SHP77 (cell line): ENCODE data around the gene APIP.
A peak's percentile ranks its signal among the peaks of the same experiment; 100 is the strongest.

Source experiments
- DNase-seq, 2 experiments: peaks; one replicate each; lab custom pipeline; 2025; lab: John Stamatoyannopoulos, UW

APIP gene, protein sequence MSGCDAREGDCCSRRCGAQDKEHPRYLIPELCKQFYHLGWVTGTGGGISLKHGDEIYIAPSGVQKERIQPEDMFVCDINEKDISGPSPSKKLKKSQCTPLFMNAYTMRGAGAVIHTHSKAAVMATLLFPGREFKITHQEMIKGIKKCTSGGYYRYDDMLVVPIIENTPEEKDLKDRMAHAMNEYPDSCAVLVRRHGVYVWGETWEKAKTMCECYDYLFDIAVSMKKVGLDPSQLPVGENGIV

GRCh38 chr11:34916015-34916842 lies at the start of gene APIP, which contains the start of gene PDHX:
Gene APIP (minus strand): TSS chr11:34916379. CDS start chr11:34916284, 95 bp downstream.
Gene PDHX (plus strand): TSS chr11:34916618. CDS start chr11:34916656, 38 bp downstream.
- DNase-seq: peak; percentile 98 to 99

DNA sequence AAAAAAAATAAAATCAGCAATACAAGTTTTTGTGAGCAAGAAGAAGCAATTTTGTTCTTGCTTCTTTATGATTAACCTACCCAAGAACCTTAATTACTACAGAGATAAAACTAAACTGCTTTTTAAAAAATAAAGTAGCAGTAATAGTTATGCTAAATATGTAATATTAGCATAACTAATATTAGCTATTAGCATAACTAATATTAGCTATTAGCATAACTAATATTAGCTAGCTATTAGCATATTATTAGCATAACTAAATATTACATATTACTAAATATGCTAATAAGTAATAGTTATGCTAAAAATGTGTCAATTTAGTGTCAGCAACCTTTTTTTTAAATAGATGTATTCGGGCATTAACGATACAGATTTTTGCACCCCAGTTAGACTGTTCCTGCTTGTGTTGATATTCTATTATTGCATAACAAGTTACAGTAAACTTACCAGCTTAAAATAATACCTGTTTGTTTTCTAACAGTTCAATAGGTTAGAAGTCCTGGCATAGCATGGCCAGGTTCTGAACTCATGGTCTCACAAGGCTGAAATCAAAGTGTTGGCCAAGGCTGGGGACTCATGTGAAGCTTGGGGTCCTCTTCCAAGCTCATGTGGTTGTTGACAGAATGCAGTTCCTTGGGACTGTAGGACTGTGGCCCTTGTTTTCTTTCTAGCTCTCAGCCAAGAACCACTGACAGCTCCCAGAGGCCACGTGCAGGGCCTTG lies 48.6 kb upstream of the APIP start:
- no peak for DNase-seq

- DNase-seq: no peak
Measured at GRCh38 chr11:34963351-34963750, 47.2 kb upstream of the APIP start.

DNA sequence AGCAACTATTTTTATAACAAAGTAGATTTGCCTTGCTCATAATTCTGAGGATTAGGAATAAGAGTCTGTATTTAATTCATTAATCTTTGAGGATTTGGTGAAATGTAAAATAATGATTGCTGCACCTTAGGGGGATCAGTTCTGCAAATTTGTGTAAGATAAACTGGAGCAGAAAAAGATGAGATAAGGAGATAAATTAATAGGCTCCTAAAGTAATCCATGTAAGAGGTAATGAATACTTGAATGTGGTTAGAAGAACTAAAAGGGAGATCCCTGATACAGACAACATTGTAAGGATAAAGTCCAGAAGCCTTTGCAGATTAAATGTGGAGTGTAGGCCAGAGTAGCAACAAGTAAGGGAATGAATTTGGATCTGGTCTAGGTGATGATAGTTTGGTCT lies 45.9 kb upstream of the APIP start:
- DNase-seq: no peak

DNA sequence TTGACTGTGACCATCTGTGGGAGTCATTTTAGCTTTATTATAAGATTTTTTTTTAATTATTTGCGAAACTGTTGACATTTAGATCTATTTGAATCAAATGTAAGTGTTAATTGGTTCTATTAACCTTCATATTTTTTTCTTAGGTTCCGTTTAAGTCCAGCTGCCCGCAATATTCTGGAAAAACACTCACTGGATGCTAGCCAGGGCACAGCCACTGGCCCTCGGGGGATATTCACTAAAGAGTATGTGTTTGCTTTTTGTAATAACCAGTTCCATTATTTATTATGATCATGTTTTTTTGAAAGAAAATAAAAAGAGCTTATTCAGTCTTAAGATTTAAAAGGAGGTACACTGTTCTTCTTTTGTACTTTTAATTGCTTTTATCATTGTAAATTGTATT lies 44.1 kb upstream of the APIP start:
- no peak for DNase-seq

- no peak for DNase-seq
Measured at GRCh38 chr11:34959770-34960169, 43.6 kb upstream of the APIP start.

- DNase-seq: no peak
Measured at GRCh38 chr11:34957606-34958005, 41.4 kb upstream of the APIP start.

GRCh38 chr11:34957206-34957605 lies 41.0 kb upstream of the APIP start:
- DNase-seq: no peak

- DNase-seq: no peak
Measured at GRCh38 chr11:34953955-34954354, 37.8 kb upstream of the APIP start.

DNA sequence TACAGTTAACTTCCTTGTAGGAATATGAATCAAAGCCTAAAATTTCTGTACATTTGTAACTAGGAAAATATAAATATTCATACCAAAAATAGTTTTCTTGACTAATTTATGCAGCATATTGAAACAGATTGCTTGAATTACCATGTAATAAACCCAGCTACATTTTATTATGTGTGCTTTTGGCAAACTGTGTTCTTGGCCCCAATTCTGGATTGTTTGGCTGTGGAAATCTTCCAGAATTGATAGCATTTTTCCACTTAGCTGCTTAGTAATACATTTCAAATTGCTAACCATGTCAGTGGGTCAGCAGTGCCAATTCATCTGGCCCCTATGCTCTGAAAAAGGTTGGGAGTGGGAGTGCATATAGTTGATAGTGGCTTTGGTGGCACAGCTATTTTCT lies 32.5 kb upstream of the APIP start:
- DNase-seq: no peak

DNA sequence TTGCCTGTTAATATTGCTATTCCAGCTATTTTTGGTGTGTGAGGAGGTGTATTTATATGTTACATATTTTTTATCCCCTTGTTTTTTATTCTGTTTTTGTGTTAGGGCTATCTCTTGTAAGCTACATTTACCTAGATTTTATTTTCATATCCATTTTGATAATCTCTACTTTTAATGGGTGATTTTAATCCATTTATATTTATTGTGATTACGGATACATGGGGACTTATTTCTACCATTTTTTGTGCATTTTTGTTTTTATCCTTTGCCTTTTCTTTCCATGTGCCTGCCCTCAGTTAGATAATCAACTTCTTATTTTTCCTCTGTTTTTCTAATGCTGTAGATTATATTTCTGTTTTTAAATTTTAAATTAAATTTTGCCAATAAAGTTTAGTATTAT lies 28.5 kb upstream of the APIP start:
- no peak for DNase-seq

DNA sequence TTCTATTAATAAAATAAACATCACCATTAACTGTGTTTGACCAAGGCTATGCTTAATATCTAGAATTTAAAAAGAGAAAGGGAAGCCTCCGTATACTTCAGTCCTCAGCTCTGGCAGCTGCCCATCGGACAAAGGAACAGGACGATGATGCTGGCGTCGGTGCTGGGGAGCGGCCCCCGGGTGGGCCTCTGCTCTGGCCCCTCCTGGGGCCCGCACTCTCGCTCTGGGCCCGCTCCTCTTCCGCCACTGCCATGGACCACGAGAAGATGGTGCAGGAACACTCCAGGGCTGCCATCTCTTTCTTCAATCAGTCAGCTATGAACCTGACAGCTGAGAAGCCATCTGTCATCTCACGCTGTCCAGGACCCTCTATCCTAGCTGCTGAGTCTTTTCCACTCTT lies 25.5 kb upstream of the APIP start:
- DNase-seq: no peak

GRCh38 chr11:34940026-34940677 lies 24.0 kb upstream of the APIP start:
- DNase-seq: no peak

GRCh38 chr11:34938611-34939010 lies 22.4 kb upstream of the APIP start:
- no peak for DNase-seq

DNA sequence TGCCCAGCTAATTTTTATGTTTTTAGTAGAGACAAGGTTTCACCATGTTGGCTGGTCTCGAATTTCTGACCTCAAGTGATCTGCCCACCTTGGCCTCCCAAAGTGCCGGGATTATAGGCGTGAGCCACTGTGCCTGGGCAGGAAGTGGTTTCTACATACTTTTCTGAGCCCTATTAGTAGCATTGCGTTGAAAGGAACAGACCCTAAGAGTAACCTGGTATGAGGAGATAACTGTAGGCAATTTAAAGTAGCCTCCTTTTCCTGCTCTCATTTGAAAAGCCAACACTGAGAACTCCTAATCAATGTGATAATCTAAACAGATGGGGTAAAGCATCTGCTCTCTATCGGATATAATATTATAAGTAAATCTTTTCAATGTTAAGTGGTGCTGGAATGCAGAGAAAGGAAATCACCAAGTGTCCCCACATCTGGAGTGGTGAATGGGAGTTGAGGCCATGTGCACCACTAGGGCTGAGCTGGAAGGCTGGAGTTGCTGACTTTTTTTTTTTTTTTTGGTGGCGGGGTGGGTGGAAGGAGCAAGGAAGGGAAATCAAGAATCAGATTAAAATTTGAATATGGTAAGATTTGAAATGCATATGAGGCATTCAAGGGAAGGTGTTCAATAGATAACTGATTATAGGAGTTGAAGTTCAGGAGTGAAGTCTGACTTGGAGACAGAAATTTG lies 20.9 kb upstream of the APIP start:
- no peak for DNase-seq

- no peak for DNase-seq
Measured at GRCh38 chr11:34929794-34930763, 13.9 kb upstream of the APIP start.

- no peak for DNase-seq
Measured at GRCh38 chr11:34928960-34929680, 12.9 kb upstream of the APIP start.

- no peak for DNase-seq
Measured at GRCh38 chr11:34928268-34928959, 12.2 kb upstream of the APIP start.

DNA sequence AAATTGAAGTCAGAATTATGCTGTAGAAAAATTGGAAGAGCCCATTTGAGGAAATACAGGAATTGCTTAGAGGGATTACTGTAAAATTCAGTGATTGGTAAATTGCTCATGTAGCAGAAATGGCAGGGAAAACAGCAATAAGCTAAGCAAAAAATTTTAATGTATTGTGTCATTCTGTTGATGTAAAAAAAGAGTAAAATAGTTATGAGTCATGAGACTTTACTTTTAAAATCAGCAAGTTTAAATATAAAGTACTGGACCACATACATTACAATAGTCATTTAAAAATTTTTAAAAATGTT lies 10.6 kb upstream of the APIP start:
- no peak for DNase-seq
